Measurements from ENCODE around the gene BAIAP2L1.

GRCh38 chr7:98324782-98325181, 76.1 kb downstream of the BAIAP2L1 start:
- no peak for TF ChIP-seq POLR2A (IDR thresholded peaks at IDR 0.05)
- TF ChIP-seq CTCF (IDR thresholded peaks at IDR 0.05), result no peak

Measured in adrenal gland (tissue), 5 donors.